ENCODE results near the gene KCND2.

- TF ChIP-seq CTCF (IDR thresholded peaks at IDR 0.05) (no peak), EZH2 (IDR thresholded peaks at IDR 0.05) (no peak)
Measured at GRCh38 chr7:120241973-120242372, 31.0 kb upstream of the KCND2 start.
